ENCODE results near the gene CPN2.

GRCh38 chr3:194339840-194340239 is 11.3 kb downstream of the CPN2 start:
- no peak for TF ChIP-seq TAF1 (IDR thresholded peaks at IDR 0.05; ENCODE audit: borderline replicate concordance, low read depth, low read length)
- no peak for TF ChIP-seq POLR2AphosphoS5 (IDR thresholded peaks at IDR 0.05; ENCODE audit: low read depth, low read length)

All from GM12892 (cell line).